Measurements from ENCODE around the gene NEGR1. TPM values are rescaled to one million over a fixed set of nuclear protein-coding genes. Genes with fewer than 3 reads are reported as not detected.

Gene NEGR1
- total RNA-seq, 2 experiments from 2014 or later: not detected

GRCh38 chr1:72023063-72023930 lies 259.0 kb downstream of the NEGR1 start:
- H3K36me3 Mint-ChIP-seq (ENCODE audit: low read depth): no peaks in the 10 kb centered on the region
- H3K4me3 Mint-ChIP-seq: no peak overlapping the region
- no peak for DNase-seq
- H3K9me3 Mint-ChIP-seq: peaks cover 13% of the 10 kb centered on the region
- ChIA-PET POLR2A (no interaction called here), CTCF (no interaction called here)
- H3K27me3 Mint-ChIP-seq: no peaks in the 10 kb centered on the region
- H3K27ac Mint-ChIP-seq: no peak overlapping the region
- H3K4me1 Mint-ChIP-seq: no peaks in the 10 kb centered on the region

- Mint-ChIP-seq H3K4me3 (no peak overlapping the region), H3K4me1 (no peaks in the 10 kb centered on the region), H3K9me3 (peaks cover 3% of the 10 kb centered on the region), H3K27me3 (no peaks in the 10 kb centered on the region), H3K36me3 (ENCODE audit: low read depth) (no peaks in the 10 kb centered on the region), H3K27ac (no peak overlapping the region)
- POLR2A ChIA-PET: no interaction called here
- CTCF ChIA-PET: no interaction called here
- no peak for DNase-seq
Measured at GRCh38 chr1:72018562-72018961, 263.8 kb downstream of the NEGR1 start.

GRCh38 chr1:72015006-72015405 lies 267.3 kb downstream of the NEGR1 start:
- DNase-seq: no peak
- Mint-ChIP-seq H3K9me3 (peaks cover 4% of the 10 kb centered on the region), H3K27ac (no peak overlapping the region), H3K4me1 (no peaks in the 10 kb centered on the region), H3K4me3 (no peak overlapping the region), H3K36me3 (ENCODE audit: low read depth) (no peaks in the 10 kb centered on the region), H3K27me3 (no peaks in the 10 kb centered on the region)
- ChIA-PET CTCF (no interaction called here), POLR2A (no interaction called here)

GRCh38 chr1:72013161-72013560 lies 269.2 kb downstream of the NEGR1 start:
- Mint-ChIP-seq H3K27me3 (no peaks in the 10 kb centered on the region), H3K4me3 (no peak overlapping the region), H3K9me3 (peaks cover 2% of the 10 kb centered on the region), H3K27ac (no peak overlapping the region), H3K36me3 (ENCODE audit: low read depth) (no peaks in the 10 kb centered on the region), H3K4me1 (no peaks in the 10 kb centered on the region)
- ChIA-PET CTCF (no interaction called here), POLR2A (no interaction called here)
- DNase-seq: no peak

- Mint-ChIP-seq H3K27me3 (no peaks in the 10 kb centered on the region), H3K9me3 (peaks cover 2% of the 10 kb centered on the region), H3K4me3 (no peak overlapping the region), H3K4me1 (no peaks in the 10 kb centered on the region), H3K27ac (no peak overlapping the region), H3K36me3 (ENCODE audit: low read depth) (no peaks in the 10 kb centered on the region)
- ChIA-PET CTCF (no interaction called here), POLR2A (no interaction called here)
- DNase-seq: no peak
Measured at GRCh38 chr1:72011721-72012120, 270.6 kb downstream of the NEGR1 start.

GRCh38 chr1:72010094-72010431 lies 272.3 kb downstream of the NEGR1 start:
- no peaks in the 10 kb centered on the region for H3K36me3 Mint-ChIP-seq (ENCODE audit: low read depth)
- no peak overlapping the region for H3K27ac Mint-ChIP-seq
- CTCF ChIA-PET: no interaction called here
- POLR2A ChIA-PET: no interaction called here
- no peak for DNase-seq
- H3K4me1 Mint-ChIP-seq: no peaks in the 10 kb centered on the region
- H3K9me3 Mint-ChIP-seq: peaks cover 2% of the 10 kb centered on the region
- no peaks in the 10 kb centered on the region for H3K27me3 Mint-ChIP-seq
- no peak overlapping the region for H3K4me3 Mint-ChIP-seq

- CTCF ChIA-PET: no interaction called here
- Mint-ChIP-seq H3K4me1 (no peaks in the 10 kb centered on the region), H3K36me3 (ENCODE audit: low read depth) (no peaks in the 10 kb centered on the region), H3K27me3 (no peaks in the 10 kb centered on the region), H3K9me3 (peaks cover 2% of the 10 kb centered on the region), H3K4me3 (no peak overlapping the region), H3K27ac (no peak overlapping the region)
- DNase-seq: no peak
- POLR2A ChIA-PET: no interaction called here
Measured at GRCh38 chr1:72009173-72010093, 272.9 kb downstream of the NEGR1 start.

GRCh38 chr1:72007312-72007711 lies 275.0 kb downstream of the NEGR1 start:
- Mint-ChIP-seq H3K4me1 (no peaks in the 10 kb centered on the region), H3K27ac (no peak overlapping the region), H3K27me3 (no peaks in the 10 kb centered on the region), H3K9me3 (peaks cover 2% of the 10 kb centered on the region), H3K4me3 (no peak overlapping the region), H3K36me3 (ENCODE audit: low read depth) (no peaks in the 10 kb centered on the region)
- CTCF ChIA-PET: no interaction called here
- POLR2A ChIA-PET: no interaction called here
- no peak for DNase-seq

- Mint-ChIP-seq H3K27ac (no peak overlapping the region), H3K4me3 (no peak overlapping the region), H3K9me3 (peaks cover 3% of the 10 kb centered on the region), H3K27me3 (no peaks in the 10 kb centered on the region), H3K4me1 (no peaks in the 10 kb centered on the region), H3K36me3 (ENCODE audit: low read depth) (no peaks in the 10 kb centered on the region)
- ChIA-PET POLR2A (no interaction called here), CTCF (no interaction called here)
- DNase-seq: no peak
Measured at GRCh38 chr1:72006092-72006491, 276.2 kb downstream of the NEGR1 start.

- H3K36me3 Mint-ChIP-seq (ENCODE audit: low read depth): no peaks in the 10 kb centered on the region
- H3K27me3 Mint-ChIP-seq: no peaks in the 10 kb centered on the region
- DNase-seq: no peak
- no peak overlapping the region for H3K27ac Mint-ChIP-seq
- peaks cover 3% of the 10 kb centered on the region for H3K9me3 Mint-ChIP-seq
- POLR2A ChIA-PET: no interaction called here
- CTCF ChIA-PET: no interaction called here
- H3K4me1 Mint-ChIP-seq: no peaks in the 10 kb centered on the region
- H3K4me3 Mint-ChIP-seq: no peak overlapping the region
Measured at GRCh38 chr1:72003092-72003491, 279.2 kb downstream of the NEGR1 start.

- Mint-ChIP-seq H3K4me3 (no peak overlapping the region), H3K4me1 (no peaks in the 10 kb centered on the region), H3K9me3 (peaks cover 3% of the 10 kb centered on the region), H3K27ac (no peak overlapping the region), H3K27me3 (no peaks in the 10 kb centered on the region), H3K36me3 (ENCODE audit: low read depth) (no peaks in the 10 kb centered on the region)
- POLR2A ChIA-PET: no interaction called here
- CTCF ChIA-PET: no interaction called here
- DNase-seq: no peak
Measured at GRCh38 chr1:72000809-72001208, 281.5 kb downstream of the NEGR1 start.

GRCh38 chr1:71994646-71995045 lies 287.7 kb downstream of the NEGR1 start:
- DNase-seq: no peak
- H3K27me3 Mint-ChIP-seq: no peaks in the 10 kb centered on the region
- H3K4me3 Mint-ChIP-seq: no peak overlapping the region
- ChIA-PET CTCF (interaction anchor here (0.6 kb wide), 1 partner anchor 1415 kb away, joined by 7 read pairs; no protein-coding TSS in a partner anchor), POLR2A (no interaction called here)
- H3K4me1 Mint-ChIP-seq: no peaks in the 10 kb centered on the region
- no peaks in the 10 kb centered on the region for H3K9me3 Mint-ChIP-seq
- H3K36me3 Mint-ChIP-seq (ENCODE audit: low read depth): no peaks in the 10 kb centered on the region
- no peak overlapping the region for H3K27ac Mint-ChIP-seq

- H3K4me1 Mint-ChIP-seq: no peaks in the 10 kb centered on the region
- peaks cover 10% of the 10 kb centered on the region for H3K9me3 Mint-ChIP-seq
- no peak overlapping the region for H3K27ac Mint-ChIP-seq
- CTCF ChIA-PET: no interaction called here
- POLR2A ChIA-PET: no interaction called here
- no peak for DNase-seq
- H3K36me3 Mint-ChIP-seq (ENCODE audit: low read depth): no peaks in the 10 kb centered on the region
- H3K4me3 Mint-ChIP-seq: no peak overlapping the region
- no peaks in the 10 kb centered on the region for H3K27me3 Mint-ChIP-seq
Measured at GRCh38 chr1:71987181-71987580, 295.2 kb downstream of the NEGR1 start.

- no peaks in the 10 kb centered on the region for H3K27me3 Mint-ChIP-seq
- H3K36me3 Mint-ChIP-seq (ENCODE audit: low read depth): no peaks in the 10 kb centered on the region
- peaks cover 10% of the 10 kb centered on the region for H3K9me3 Mint-ChIP-seq
- no peak for DNase-seq
- POLR2A ChIA-PET: no interaction called here
- H3K4me1 Mint-ChIP-seq: no peaks in the 10 kb centered on the region
- H3K27ac Mint-ChIP-seq: no peak overlapping the region
- CTCF ChIA-PET: no interaction called here
- H3K4me3 Mint-ChIP-seq: no peak overlapping the region
Measured at GRCh38 chr1:71986160-71986559, 296.2 kb downstream of the NEGR1 start.
